GM19328 (cell line): Measurements from ENCODE around the gene ABHD3.
A peak's percentile ranks its signal among the peaks of the same experiment; 100 is the strongest.
"Not testable (repeated sequence)": the region's sequence is repeated elsewhere in the genome, so short reads cannot be mapped to it uniquely, and the experiment has no call there.

ENCODE experiments used
- ATAC-seq: cut with Tn5 transposase; IDR thresholded peaks from one replicate; pipeline ENCODE4 v1.9.1; 2021; ENCODE audit warnings: mild to moderate bottlenecking, moderate library complexity; ENCODE audit not compliant: unreplicated experiment

The ABHD3 gene

DNA sequence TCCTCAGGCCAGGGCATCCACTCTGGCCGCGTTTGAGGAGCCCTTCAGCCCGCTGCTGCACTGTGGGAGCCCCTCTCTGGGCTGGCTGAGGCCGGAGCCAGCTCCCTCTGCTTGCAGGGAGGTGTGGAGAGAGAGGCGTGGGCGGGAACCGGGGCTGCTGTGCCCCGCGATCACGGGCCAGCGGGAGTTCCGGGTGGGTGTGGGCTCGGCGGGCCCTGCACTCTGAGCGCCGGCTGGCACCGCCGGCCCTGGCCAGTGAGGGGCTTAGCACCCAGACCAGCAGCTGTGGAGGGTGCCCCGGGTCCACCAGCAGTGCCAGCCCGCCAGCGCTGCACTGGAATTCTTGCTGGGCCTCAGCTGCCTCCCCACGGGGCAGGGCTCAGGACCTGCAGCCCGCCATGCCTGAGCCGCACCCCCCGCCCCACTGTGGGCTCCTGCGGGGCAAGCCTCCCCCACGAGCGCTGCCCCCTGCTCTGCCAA lies 1.9 kb upstream of the ABHD3 start:
- no peak for ATAC-seq

DNA sequence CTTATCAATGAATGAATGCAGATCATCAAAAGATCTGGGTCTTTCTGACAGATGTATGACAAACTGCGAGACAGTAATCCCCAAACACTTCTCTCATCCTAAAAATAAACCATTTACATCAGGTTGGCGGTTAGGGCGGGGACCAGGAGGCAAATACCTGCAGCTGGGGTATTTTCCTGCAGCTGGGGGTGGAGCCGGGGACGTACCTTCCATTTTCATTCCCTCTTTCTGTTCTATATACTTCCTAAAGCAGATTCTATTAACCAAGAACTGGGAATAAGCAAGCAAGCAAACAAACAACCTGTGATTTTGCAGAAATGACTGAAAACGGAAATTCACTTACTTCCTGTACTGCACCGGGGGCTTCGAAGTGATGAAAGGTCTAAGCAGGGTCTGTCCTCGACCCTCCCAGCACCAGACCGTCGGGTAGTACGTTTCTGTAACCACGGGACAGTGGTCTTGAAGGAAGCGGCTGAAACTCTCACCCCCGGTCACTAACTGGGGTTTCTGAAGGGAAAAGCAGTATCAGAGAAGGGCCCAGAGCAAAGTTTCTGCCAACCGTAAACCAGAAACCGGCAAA lies 1.2 kb downstream of the ABHD3 start:
- no peak for ATAC-seq

DNA sequence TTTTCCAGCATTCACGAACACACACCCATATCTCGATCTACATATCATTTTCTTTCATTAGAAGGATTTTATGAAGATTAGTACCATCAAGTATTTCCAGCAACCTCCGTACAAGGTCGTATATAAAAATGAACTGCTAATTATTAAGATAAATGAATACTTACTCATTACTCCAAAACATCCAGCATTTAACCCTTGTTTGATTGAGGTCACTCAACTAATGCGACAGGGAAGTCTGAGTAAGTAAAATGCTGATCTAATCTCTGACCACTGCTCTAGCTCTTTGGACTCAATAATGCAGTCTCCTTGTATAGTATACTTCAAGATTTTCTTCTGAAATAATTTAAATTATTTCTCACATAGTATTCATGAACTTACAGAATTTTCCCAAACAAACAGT lies 2.0 kb downstream of the ABHD3 start:
- no peak for ATAC-seq

DNA sequence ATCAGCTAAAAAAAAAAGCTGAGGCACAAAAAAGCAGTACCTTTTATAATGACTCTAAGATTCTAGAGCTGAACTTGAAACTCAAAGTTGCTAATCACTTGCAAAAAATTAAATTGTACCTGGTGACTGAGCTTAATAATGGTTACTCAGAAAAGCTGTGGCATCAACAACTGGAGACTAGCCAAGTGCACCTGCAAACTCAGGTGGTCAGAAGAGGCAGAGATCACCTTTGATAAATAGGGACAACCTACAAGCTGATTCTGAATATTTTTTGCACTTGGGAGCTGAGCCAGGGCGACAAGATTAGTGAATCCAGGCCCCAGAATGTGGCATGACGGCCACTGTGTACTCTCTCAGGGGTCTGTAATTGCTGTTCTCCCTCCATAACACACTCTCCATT lies 3.0 kb downstream of the ABHD3 start:
- ATAC-seq: no peak

DNA sequence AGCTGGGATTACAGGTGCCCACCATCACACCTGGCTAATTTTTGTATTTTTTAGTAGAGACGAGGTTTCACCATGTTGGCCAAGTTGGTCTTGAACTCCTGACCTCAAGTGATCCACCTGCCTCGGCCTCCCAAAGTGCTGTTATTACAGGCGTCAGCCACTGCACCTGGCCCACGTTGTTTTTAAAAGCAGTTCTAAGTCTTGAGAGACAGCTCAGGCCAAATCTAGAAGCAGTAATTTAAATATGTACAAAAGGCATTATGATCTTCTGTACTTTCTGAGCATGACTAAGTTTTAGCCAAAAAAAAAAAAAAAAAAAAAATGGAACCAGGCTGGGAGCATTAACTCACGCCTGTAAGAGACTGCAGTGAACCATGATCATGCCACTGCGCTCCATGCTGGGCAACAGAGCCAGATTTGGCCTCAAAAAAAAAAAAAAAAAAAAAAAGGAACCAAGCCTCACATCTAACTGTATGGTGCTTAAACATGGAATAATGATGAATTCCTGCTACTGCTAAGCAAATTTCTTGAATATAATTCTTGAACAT lies 4.0 kb downstream of the ABHD3 start:
- no peak for ATAC-seq

DNA sequence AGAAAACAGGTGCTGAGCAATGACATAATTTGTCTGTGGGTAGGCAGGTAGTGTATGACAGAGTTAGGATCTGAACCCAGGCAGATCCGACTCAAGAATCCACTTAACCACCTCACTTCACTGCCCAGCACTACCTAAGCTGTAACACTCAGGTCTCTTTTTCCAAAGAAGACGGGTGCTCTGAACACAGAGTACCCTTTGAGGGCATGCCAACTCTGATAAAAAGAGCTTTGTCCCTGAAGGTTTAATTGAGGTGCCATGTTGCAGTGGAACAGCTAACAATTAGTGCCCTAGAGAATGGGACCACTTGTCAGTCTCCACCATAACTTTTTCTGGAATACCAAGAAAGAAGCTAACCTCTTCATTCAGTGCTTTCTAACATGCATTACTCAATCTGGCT lies 11.3 kb downstream of the ABHD3 start:
- ATAC-seq: no peak

DNA sequence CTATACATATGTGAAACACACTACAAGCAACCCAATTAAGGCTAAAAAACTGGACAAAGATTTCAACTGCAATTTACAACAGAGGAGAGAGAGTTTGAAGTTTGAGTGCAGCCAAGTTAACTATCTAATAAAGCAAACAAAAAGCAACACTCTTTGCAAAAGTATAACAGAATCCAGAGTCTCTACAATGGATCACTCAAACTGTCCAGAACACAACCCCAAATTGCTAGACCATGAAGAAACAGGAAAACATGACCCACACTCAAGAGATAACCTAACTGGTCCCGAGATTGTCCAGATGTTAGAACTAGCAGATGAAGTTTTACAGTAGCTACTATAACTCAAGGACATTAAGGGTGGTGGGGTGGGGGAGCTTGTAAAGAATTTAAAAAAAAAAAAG lies 14.8 kb downstream of the ABHD3 start:
- no peak for ATAC-seq

DNA sequence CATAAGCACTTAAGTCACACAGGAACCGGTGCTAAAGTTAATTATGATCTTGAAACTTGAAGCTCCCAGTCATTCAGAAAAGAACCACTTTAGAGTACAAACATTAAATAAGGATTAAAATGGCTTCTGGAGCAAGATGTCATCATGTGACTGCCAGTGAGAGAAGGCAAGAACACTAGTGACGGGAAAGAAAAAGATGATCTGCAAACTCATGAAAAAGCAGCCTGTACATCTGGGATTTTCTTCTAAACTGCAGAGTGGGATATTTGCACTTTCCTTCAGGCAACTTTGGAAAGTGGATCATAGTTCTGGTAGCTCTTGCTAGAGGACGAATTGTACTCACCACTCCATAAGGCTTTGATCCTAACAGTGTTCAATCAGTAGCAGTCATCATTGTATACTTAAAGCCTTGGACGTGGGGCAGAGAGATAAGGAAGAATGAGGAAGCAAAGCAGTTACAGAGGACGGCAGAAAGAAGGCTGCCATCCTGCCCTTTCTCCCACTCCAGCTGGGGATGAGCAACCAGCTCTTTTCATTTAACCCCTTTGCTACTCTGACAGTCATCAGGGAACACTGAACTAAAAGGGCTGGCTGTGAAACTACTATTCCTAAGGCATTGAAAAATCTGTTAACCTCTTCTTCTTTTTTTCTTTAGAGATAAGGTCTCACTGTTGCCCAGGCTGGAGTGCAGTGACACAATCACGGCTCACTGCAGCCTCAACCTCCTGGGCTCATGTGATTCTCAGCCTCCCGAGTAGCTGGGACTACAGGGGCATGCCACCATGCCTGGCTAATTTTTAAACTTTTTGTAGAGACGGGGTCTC lies 18.1 kb downstream of the ABHD3 start:
- no peak for ATAC-seq

DNA sequence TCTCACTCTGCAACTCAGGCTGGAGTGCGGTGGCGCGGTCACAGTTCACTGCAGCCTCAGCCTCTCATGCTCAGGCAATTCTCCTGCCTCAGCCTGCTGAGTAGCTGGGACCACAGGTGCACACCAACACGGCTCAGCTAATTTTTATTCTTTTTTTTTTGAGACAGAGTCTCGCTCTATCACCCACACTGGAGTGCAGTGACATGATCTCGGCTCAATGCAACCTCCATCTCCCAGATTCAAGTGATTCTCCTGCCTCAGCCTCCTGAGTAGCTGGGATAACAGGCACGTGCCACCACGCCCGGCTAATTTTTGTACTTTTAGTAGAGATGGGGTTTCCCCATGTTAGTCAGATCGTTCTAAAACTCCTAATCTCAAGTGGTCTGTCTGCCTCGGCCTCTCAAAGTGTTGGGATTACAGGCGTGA lies 19.0 kb downstream of the ABHD3 start:
- ATAC-seq: peak; percentile 85

DNA sequence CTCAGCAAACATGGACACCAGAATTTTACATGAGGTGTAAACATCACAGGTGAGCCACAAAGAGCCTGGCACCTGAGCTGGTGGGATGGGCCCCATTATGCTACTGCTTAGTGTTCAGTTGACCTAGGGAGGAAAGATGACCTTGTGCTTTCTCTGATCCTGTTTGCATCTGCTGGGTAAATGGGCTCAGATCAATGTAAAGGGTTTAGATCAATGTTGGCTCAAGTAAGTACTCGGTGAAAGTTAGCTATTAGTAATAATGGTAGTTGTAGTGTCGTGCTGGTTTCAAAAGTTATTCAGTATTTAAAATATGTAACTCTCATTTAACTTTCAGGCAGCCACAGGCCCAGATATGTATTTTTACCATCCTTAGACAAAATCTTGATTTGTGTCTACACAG lies 19.8 kb downstream of the ABHD3 start:
- no peak for ATAC-seq

DNA sequence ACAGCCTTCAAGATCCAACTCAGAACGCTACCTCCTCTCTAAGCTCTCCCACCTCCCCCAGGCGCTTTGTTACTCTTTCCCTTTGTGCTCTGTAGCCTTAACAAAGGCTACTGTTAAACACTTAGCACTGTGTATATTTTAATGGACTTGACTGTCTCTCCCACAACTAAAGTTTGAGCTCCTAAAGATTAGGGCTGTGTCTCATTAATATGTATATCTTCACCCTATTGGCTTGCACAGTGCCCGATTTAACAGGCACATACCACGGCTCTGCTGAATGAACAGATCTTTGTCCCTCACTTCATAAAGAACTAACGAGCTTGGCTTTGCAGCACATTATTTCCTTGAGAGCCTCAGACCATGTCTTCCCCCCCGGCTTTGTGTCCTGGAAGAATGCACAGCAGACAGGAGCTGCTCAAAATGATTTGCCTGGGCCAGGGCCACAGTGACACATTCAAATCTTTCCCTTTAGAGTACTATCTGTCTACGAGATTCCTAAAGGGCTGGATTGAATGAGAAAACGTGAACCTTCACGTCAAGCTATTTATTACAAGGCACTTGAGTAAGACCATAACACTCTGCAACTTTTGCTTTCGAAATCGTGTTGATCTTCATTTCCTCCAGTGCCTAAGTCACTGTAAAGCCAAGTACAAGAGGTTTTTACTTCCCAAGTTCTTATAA lies 22.1 kb downstream of the ABHD3 start:
- ATAC-seq: peak; percentile 47

DNA sequence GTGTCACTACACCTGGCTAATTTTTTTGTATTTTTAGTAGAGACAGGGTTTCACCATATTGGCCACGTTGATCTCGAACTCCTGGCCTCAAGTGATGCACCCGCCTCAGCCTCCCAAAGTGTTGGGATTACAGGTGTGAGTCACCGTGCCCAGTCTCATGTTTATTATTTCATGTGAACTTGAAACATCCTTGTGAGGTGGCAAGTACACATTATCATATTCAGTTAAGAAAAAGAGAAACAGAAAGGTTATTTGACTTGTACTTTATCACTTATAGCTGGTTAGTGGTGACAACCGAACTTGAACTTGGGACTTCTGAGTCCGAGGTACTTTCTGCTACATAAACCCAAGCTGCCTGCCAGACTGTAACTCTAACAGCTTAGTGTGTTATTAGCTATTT lies 24.4 kb downstream of the ABHD3 start:
- ATAC-seq: no peak

DNA sequence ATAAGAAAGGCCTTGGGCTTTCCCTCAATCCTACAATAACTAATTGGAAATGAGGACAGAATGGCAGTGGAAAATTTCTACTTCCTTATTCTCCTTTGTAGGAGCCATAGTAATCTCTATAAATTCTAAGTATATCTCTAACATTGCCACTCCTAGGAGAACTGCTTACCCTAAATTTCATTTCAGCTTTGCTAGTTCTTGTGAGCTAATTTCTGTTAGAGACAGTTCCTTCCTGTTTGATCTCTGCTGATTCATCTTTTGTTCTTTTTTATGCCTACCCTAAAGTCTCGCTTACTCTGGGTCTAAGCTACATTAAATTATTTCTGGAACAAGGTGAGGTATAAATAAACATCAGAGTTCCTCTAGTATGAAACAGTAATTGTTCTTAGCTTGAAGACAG lies 25.7 kb downstream of the ABHD3 start:
- ATAC-seq: no peak

DNA sequence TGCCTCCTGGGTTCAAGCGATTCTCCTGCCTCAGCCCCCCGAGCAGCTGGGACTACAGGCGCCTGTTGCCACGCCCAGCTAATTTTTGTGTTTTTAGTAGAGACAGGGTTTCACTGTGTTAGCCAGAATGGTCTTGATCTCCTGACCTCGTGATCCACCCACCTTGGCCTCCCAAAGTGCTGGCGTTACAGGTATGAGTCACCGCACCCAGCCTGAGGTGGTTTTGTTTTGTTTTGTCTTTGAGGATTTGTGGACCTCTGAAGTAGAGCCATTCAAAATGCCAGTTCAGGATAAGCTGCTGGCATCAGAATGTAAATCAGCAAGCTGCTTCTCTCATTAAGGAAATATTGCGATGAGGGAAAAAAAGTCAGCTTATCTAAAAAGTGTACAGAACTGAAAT lies 29.2 kb downstream of the ABHD3 start:
- ATAC-seq: not testable (repeated sequence)

DNA sequence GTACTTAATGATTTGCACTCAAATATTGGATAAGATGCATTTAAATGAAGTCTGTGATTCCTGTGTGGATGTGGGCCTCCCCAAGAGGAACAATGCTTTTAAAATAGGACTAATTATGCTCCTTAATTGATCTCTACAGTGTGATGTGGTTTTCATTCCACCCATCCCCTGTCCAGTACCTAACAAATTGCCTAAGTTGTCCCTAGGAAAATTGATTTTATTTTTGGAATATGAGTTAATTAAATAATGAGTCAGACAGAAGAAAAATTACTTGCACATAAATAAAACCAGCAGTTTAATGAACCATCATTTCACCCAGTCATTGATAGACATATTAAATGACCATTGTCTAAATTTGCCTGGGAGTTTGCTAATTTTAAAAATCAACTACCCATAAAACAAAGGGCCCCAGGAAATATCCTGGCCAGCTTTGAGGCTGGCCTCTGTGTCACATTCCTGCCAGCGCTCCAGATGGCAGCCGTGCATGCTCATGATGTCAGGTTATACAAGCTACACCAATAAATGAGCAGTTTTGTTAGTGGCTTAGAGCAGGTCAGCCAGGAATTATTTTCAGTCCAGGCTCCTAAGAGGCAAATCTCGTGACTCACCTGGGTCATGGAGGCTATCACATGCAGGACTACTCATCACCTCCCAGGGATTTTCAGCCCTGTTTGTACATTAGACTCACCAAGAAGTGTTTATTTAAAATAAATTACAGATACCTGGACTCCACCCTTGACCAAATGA lies 31.9 kb downstream of the ABHD3 start:
- no peak for ATAC-seq

DNA sequence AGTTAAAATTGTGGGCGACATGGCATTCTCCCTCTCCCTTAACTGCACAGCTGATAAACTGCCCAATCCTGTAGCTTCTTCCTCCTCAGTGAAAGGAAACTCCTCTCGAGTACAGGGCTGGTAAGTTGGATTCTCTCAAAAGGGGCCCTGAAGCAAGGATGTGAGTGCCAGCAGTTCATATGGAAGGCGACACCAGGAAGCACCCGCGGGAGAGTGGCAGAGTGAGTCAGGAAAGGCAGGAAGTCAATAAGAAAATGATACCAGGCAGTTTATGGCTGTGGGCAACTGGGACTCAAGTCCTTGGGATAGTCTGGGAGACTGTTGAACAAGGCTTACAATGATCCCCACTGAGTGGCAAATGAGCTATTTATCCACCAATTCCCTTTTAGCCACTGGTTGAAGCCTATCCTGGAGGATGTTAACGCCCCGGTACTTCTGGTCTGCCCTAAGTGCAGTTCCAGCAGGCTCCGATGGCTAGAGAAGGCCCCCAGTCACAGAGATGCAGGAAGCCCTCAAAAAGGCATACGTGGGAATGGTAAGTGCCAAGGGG lies 34.8 kb downstream of the ABHD3 start:
- ATAC-seq: no peak

DNA sequence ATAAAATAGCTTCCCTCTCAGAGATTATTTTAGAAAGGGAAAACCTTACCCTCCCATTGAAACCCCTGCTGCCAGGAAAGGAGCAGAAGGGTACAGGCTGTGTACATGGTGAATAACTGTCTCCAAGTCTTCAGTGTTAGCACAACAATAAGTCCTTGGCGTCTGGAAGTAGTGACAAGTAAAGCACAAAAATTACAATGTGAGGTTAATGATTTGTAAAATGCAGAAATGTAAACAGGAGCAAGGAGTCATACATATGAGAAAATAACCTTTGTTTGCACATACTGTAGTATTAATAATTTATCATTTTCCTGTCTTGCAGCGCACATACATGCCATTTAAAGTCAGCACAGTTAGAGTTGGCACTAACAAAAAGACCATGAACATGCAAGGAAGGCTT lies 40.5 kb downstream of the ABHD3 start:
- ATAC-seq: no peak

DNA sequence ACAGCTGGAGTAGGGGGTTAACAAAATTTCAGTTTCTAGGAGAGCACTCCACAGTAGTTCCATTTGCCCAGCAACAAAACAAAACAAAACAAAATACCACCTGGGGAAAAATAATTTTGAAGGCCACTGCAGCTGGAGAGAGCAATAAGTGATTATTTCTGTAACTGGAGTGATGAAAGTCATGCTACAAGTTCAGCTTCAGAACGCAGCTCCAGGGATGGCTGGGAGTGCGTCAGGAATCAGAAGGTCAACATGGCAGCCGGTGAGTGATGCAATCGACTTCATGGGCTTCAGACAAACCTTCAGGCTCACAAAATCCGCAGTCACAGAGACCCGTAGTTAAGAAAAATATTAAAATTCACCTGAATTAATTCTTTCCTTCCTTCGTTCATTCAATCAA lies 41.0 kb downstream of the ABHD3 start:
- no peak for ATAC-seq

DNA sequence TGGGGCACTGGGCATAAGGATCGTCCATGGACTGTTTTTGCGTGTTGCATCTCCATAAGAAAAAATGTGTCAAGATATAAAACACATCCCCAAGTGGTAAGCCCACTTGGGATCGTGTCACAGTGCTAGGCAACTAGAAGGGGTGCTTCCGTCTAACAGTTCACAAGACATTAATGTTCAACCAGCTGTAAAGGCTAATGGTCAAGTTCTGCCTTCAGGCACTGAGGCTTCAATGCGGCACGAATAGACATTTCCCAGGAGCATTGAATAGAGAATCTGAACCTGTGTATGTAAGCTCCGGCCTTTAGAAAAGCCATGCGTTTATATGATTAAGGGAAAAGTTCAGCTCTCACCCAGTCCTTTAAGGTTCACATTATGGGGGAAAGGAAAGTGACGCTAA lies 42.0 kb downstream of the ABHD3 start:
- ATAC-seq: no peak

DNA sequence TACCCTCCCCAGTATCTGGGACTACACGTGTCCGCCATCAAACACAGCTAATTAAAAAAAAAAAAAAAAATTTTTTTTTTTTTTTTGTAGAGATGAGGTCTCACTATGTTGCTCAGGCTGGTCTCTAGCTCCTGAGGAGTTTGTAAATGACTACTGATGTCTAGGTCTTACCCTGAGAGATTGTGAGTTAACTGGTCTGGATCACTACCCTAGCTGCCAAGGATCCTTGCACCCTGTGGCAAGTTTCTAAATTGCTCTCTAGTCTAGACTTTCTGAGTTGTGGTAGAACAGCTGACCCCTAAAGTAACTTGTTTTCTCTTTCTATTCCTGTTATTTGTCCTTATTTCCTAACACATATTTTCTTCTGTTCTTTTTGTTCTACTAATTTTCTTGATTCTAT lies 44.5 kb downstream of the ABHD3 start:
- no peak for ATAC-seq

DNA sequence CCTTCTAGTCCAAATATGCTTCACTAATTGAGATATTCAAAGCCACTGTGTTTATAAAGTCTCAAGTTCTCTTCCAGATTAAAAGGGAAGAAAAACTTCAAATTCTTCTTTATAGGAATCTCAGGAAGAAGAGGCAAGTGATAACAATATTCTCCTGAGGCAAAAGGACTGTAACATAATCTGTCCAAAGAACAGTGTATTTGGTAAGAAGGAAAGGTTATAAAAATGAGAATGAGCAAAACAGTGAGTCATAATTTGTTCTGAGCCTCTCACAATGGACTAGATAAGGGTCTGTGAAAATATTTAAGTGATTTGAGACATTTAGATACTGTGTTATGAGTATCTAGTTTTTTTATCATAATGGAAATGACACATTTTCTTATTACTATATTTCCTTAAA lies 48.2 kb downstream of the ABHD3 start:
- no peak for ATAC-seq
